GM13976 (cell line): ENCODE measurements around the gene GALC.

Experiments used
- DNase-seq: peaks from one replicate; pipeline ENCODE4 v3.0.0; 2012; ENCODE audit warnings: low spot score
- CTCF ChIP-seq: IDR thresholded peaks from 2 replicates; pipeline ENCODE4 v1.5.1; 2012; ENCODE audit warnings: borderline replicate concordance, mild to moderate bottlenecking; ENCODE audit not compliant: insufficient read depth; ENCODE audit errors: extremely low read depth, missing control alignments, control extremely low read depth
- in situ Hi-C: fragments of 300-500 bp; cut with MboI; formaldehyde crosslinking; loops from one replicate; pipeline ENCODE4 v1.12.0; 2022; ENCODE audit warnings: low sequenced_read_pairs, mixed read lengths, inconsistent platforms; ENCODE audit not compliant: unreplicated experiment

Gene GALC

GRCh38 chr14:87901236-87901635, 91.7 kb downstream of the GALC start:
- in situ Hi-C loops: no loop called here
- DNase-seq: no peak
- no peak for TF ChIP-seq CTCF

DNA sequence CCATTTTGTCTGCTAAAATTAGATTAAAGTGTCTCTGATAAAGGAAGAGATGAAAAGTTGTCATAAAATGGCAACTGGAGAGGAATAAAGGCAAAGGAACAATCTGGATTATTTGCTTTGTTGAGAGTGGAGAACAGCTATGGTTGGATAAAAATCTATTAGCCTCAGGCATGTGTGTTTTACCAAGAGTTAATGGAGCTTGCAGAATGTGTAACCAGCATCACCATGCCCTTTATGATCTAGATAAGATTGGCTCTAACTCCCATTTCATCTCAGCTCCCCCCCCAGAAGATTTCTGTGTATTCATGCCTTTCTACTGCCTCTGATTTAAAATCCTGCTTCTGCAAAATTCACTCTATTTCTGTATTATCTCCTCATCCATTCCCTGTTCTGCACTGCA, 93.8 kb downstream of the GALC start:
- DNase-seq: no peak
- in situ Hi-C loops: no loop called here
- TF ChIP-seq CTCF: no peak

DNA sequence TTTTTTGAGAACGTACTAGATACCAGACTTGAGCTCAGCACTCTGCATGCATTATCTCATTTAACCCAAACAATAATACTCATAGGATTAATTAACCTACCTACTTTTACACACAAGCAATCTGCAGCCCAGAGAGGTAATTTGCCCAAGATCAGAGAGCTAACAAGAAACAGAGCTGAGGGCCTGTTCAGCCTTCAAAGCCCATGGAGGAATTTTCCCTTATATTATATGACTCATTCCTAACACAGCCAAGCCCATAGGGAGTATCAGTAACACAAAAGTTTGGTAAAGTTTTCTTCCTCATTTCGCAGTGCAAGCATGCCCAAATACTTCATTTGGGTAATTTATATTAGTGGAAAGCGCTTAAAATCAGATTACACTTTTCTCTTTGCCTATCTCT, 94.7 kb downstream of the GALC start:
- TF ChIP-seq CTCF: no peak
- DNase-seq: no peak
- in situ Hi-C loops: no loop called here

GRCh38 chr14:87896393-87897380, 96.3 kb downstream of the GALC start:
- peak; percentile 64 for TF ChIP-seq CTCF
- in situ Hi-C loops: no loop called here
- no peak for DNase-seq

DNA sequence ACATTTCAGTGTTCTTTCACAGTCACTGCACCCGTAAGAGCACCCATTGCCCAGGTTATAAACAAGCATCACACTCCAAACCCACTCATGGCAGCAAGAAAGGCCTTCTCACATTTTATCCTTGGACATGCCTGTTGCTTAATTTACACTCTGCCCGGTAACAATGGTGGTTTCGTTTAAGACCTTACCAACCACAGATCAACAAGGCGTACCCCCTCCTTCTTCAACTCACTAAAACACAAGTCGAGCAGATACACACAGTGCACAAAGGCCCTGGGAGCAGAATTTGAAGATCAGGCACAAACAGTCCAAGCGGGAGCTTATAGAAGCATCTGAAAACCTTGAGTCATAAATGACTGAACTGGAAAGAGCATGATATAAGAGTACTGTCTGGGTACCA, 98.1 kb downstream of the GALC start:
- TF ChIP-seq CTCF: no peak
- in situ Hi-C loops: no loop called here
- DNase-seq: no peak

DNA sequence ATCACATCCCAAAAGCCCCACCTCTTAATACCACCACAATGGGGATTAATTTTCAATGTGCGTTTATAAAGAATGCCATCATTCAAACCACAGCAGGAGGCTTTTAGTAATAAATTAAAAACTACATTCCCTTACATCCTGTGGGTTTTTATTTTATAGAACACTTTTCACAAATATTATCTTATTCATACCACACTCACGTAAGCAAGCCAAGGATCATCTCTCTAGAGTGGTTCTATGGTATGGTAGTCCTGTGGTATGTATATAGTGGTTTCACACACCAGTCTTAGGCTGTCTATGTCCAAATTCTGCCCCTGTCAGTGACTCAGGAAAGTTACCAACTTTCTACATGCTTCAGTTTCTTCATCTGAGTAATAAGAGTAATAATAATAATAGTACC, 100.2 kb downstream of the GALC start:
- no peak for DNase-seq
- in situ Hi-C loops: no loop called here
- no peak for TF ChIP-seq CTCF
